Breast epithelium (tissue), 3 donors: Measurements from ENCODE around the gene TMEM167B.

Source experiments
- CTCF ChIP-seq, 3 donors: fragments of 450-650 bp; IDR thresholded peaks; one replicate each; pipeline ENCODE4 v1.5.1; 2016 to 2017; ENCODE audit warnings: antibody characterized with exemption in 3 of 3, mild to moderate bottlenecking in 3 of 3, moderate library complexity in 3 of 3
- POLR2A ChIP-seq: fragments of 450-650 bp; IDR thresholded peaks from one replicate; pipeline ENCODE4 v1.6.1; 2016; ENCODE audit warnings: antibody characterized with exemption, mild to moderate bottlenecking, moderate library complexity
- POLR2AphosphoS5 ChIP-seq, 3 donors: sonication (generic); formaldehyde crosslinking; IDR thresholded peaks; one replicate each; pipeline ENCODE4 v1.6.1; 2017; ENCODE audit warnings: antibody characterized with exemption in 3 of 3

DNA sequence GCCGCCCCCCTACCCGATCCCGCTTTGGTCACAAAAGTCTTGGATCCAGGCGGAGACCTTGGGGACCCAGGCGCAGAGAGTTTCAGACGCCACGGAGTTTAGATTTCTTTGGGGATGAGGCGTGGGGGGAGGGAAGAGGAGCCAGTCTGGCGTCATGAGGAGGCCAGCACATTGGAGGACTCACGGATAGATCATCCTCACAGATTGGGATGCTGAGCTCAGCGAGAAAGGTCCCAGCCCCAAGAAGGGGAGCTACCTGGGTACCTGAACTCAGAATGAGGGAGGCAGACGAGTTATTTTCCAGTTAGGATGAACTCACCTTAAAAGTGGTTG lies 23.7 kb downstream of the TMEM167B start:
- no peak for TF ChIP-seq CTCF (IDR thresholded peaks at IDR 0.05)
- TF ChIP-seq POLR2AphosphoS5 (IDR thresholded peaks at IDR 0.05): no peak
- TF ChIP-seq POLR2A: no peak
